HEK293 (cell line): ENCODE data around the gene AP5Z1.

Source experiments
- CTCF ChIA-PET: fragments of 350-600 bp; formaldehyde crosslinking; extraction: SDS; loops from one replicate; lab custom pipeline; 2021; ENCODE audit warnings: antibody characterized with exemption; lab: Yijun Ruan, JAX
- POLR2A ChIA-PET: fragments of 300-600 bp; formaldehyde crosslinking; extraction: SDS; loops from one replicate; lab custom pipeline; 2020; ENCODE audit warnings: antibody characterized with exemption, inconsistent platforms; lab: Yijun Ruan, JAX
- H3K27ac ChIP-seq: fragments of 200-500 bp; sonication (Bioruptor generic); 2 replicates; pipeline ENCODE4 v1.5.1; 2014; ENCODE audit warnings: low read depth, low read length, control low read depth, inconsistent platforms; ENCODE audit errors: extremely low read depth
- H3K36me3 ChIP-seq, 2 experiments: fragments of 200-500 bp in 1 of 2; sonication (Bioruptor generic) in 1 of 2; 1 replicate in 1 of 2; 2 replicates in 1 of 2; pipeline ENCODE4 v1.5.1; 2014 to 2017; ENCODE audit warnings: inconsistent platforms in 2 of 2, low read length in 2 of 2; ENCODE audit not compliant: control insufficient read depth in 2 of 2, insufficient read depth in 1 of 2
- H3K4me1 ChIP-seq: fragments of 200-500 bp; sonication (Bioruptor generic); 2 replicates; pipeline ENCODE4 v1.5.1; 2014; ENCODE audit warnings: mild to moderate bottlenecking, low read length, inconsistent platforms; ENCODE audit not compliant: control insufficient read depth, insufficient read depth
- H3K4me3 ChIP-seq: 2 replicates; pipeline ENCODE4 v1.5.1; 2011; ENCODE audit warnings: low read depth, mild to moderate bottlenecking, control low read depth, low read length, moderate library complexity
- H3K9me3 ChIP-seq: fragments of 200-500 bp; sonication (Bioruptor generic); 2 replicates; pipeline ENCODE4 v1.5.1; 2014; ENCODE audit warnings: low read depth, low read length, inconsistent platforms; ENCODE audit not compliant: control insufficient read depth, insufficient read depth
- KLF8 ChIP-seq: fragments of 450-650 bp; formaldehyde crosslinking; IDR thresholded peaks from 2 replicates; pipeline ENCODE4 v1.5.1; 2016; ENCODE audit warnings: missing biosample characterization, missing genetic modification characterization
- MEIS1 ChIP-seq: sonication (generic); formaldehyde crosslinking; IDR thresholded peaks from 2 replicates; pipeline ENCODE4 v1.8.1; 2022; ENCODE audit warnings: missing genetic modification reagents, mild to moderate bottlenecking, borderline replicate concordance
- OVOL3 ChIP-seq: fragments of 450-650 bp; formaldehyde crosslinking; IDR thresholded peaks from 2 replicates; pipeline ENCODE4 v1.5.1; 2016; ENCODE audit warnings: missing biosample characterization, missing genetic modification characterization
- YY1 ChIP-seq: fragments of 450-650 bp; formaldehyde crosslinking; IDR thresholded peaks from 2 replicates; pipeline ENCODE4 v1.5.1; 2018; ENCODE audit warnings: missing biosample characterization, missing genetic modification characterization
- ZNF10 ChIP-seq: fragments of 450-650 bp; formaldehyde crosslinking; IDR thresholded peaks from 2 replicates; pipeline ENCODE4 v1.5.1; 2017; ENCODE audit warnings: missing biosample characterization, missing genetic modification characterization
- ZNF138 ChIP-seq: fragments of 450-650 bp; formaldehyde crosslinking; IDR thresholded peaks from 2 replicates; pipeline ENCODE4 v1.5.1; 2016; ENCODE audit warnings: missing biosample characterization, missing genetic modification characterization, borderline replicate concordance
- ZNF341 ChIP-seq: fragments of 450-650 bp; formaldehyde crosslinking; IDR thresholded peaks from 2 replicates; pipeline ENCODE4; 2016; ENCODE audit warnings: low read depth, missing biosample characterization, missing genetic modification characterization
- ZNF391 ChIP-seq: fragments of 450-650 bp; formaldehyde crosslinking; IDR thresholded peaks from 2 replicates; pipeline ENCODE4 v1.5.1; 2016; ENCODE audit warnings: low read depth, missing biosample characterization, missing genetic modification characterization, borderline replicate concordance
- ZNF423 ChIP-seq: fragments of 450-650 bp; formaldehyde crosslinking; IDR thresholded peaks from 2 replicates; pipeline ENCODE4 v1.5.1; 2016; ENCODE audit warnings: missing biosample characterization, missing genetic modification characterization
- ZNF473 ChIP-seq: fragments of 450-650 bp; formaldehyde crosslinking; IDR thresholded peaks from 2 replicates; pipeline ENCODE4 v1.5.1; 2017; ENCODE audit warnings: missing biosample characterization, missing genetic modification characterization
- ZNF529 ChIP-seq: fragments of 450-650 bp; formaldehyde crosslinking; IDR thresholded peaks from 2 replicates; pipeline ENCODE4 v1.5.1; 2017; ENCODE audit warnings: missing genetic modification characterization, missing biosample characterization; ENCODE audit not compliant: insufficient replicate concordance
- ZNF544 ChIP-seq: fragments of 450-650 bp; formaldehyde crosslinking; IDR thresholded peaks from 2 replicates; pipeline ENCODE4 v1.5.0; 2017; ENCODE audit warnings: missing biosample characterization, missing genetic modification characterization
- ZNF596 ChIP-seq: fragments of 450-650 bp; IDR thresholded peaks from 2 replicates; pipeline ENCODE4 v1.5.0; 2018; ENCODE audit warnings: missing biosample characterization, mild to moderate bottlenecking, missing genetic modification characterization, moderate library complexity
- ZNF768 ChIP-seq: fragments of 450-650 bp; formaldehyde crosslinking; IDR thresholded peaks from 2 replicates; pipeline ENCODE4 v1.5.1; 2018; ENCODE audit warnings: missing biosample characterization, mild to moderate bottlenecking, missing genetic modification characterization
- ZNF785 ChIP-seq: fragments of 450-650 bp; formaldehyde crosslinking; IDR thresholded peaks from 2 replicates; pipeline ENCODE4 v1.5.1; 2016; ENCODE audit warnings: missing biosample characterization, missing genetic modification characterization
- ZNF830 ChIP-seq: fragments of 450-650 bp; IDR thresholded peaks from 2 replicates; pipeline ENCODE4 v1.5.0; 2018; ENCODE audit warnings: missing biosample characterization, missing genetic modification characterization, low read depth, mild to moderate bottlenecking, moderate library complexity
- TF ChIP-seq, protein P1 (sequence below): fragments of 450-650 bp; formaldehyde crosslinking; IDR thresholded peaks from 2 replicates; pipeline ENCODE4 v1.5.1; 2017; ENCODE audit warnings: missing biosample characterization, missing genetic modification characterization
- TF ChIP-seq, protein P2 (sequence below): fragments of 450-650 bp; formaldehyde crosslinking; IDR thresholded peaks from 2 replicates; pipeline ENCODE4 v1.5.1; 2016; ENCODE audit warnings: missing biosample characterization, missing genetic modification characterization
- TF ChIP-seq, protein P3 (sequence below): fragments of 450-650 bp; formaldehyde crosslinking; conservative IDR thresholded peaks from 2 replicates; pipeline ENCODE4 v1.5.1; 2016; ENCODE audit warnings: low read depth, missing biosample characterization, missing genetic modification characterization
- TF ChIP-seq, protein P4 (sequence below): fragments of 450-650 bp; formaldehyde crosslinking; IDR thresholded peaks from 2 replicates; pipeline ENCODE4 v1.5.1; 2016; ENCODE audit warnings: missing biosample characterization, missing genetic modification characterization, low read depth
- TF ChIP-seq, protein P5 (sequence below): fragments of 450-650 bp; formaldehyde crosslinking; IDR thresholded peaks from 2 replicates; pipeline ENCODE4 v1.5.1; 2016; ENCODE audit warnings: missing biosample characterization, missing genetic modification characterization

AP5Z1 gene

DNA sequence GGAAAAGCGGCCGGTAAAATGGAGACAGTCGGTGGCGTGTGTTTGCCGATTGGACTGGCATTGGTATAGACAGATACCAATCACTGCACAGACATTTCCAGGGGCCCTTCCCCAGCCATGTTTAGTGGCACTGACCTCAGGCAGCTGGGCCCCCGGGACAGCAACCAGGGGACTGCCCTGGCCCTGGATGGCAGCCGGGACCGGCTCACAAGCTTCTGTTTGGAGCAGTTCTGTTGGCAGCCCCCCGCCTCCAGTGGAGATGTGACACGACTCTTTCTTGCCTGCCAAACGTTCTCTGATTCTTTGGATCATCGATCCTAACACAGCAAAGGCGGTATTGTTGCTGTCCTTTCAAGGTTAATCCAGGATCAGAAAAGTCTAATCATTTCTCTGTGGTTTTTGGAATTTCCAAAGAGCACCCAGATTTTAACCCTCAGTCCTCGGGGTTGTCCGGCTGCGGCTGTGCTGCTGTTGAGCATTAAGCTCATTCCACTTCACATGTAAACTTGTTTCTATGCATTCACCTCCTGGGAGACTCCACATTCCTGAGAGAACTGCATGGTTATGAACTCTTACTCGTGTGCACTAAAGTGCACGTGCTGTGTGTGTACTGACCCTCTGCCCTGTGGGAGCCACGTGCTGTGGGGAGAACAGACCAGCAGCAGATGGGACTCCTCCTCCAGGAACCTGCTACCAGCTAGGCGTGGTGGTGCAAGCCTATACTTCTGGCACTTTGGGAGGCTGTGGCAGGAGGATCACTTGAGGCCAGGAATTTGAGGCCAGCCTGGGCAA is 47.3 kb upstream of the AP5Z1 start (continued):
- TF ChIP-seq, protein P1, sequence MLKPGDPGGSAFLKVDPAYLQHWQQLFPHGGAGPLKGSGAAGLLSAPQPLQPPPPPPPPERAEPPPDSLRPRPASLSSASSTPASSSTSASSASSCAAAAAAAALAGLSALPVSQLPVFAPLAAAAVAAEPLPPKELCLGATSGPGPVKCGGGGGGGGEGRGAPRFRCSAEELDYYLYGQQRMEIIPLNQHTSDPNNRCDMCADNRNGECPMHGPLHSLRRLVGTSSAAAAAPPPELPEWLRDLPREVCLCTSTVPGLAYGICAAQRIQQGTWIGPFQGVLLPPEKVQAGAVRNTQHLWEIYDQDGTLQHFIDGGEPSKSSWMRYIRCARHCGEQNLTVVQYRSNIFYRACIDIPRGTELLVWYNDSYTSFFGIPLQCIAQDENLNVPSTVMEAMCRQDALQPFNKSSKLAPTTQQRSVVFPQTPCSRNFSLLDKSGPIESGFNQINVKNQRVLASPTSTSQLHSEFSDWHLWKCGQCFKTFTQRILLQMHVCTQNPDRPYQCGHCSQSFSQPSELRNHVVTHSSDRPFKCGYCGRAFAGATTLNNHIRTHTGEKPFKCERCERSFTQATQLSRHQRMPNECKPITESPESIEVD (tag by site-specific recombination): no peak
- TF ChIP-seq OVOL3 (tag by site-specific recombination): no peak
- TF ChIP-seq, protein P2, sequence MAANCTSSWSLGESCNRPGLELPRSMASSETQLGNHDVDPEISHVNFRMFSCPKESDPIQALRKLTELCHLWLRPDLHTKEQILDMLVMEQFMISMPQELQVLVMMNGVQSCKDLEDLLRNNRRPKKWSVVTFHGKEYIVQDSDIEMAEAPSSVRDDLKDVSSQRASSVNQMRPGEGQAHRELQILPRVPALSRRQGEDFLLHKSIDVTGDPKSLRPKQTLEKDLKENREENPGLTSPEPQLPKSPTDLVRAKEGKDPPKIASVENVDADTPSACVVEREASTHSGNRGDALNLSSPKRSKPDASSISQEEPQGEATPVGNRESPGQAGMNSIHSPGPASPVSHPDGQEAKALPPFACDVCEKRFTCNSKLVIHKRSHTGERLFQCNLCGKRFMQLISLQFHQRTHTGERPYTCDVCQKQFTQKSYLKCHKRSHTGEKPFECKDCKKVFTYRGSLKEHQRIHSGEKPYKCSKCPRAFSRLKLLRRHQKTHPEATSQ: no peak
- TF ChIP-seq, protein P3, sequence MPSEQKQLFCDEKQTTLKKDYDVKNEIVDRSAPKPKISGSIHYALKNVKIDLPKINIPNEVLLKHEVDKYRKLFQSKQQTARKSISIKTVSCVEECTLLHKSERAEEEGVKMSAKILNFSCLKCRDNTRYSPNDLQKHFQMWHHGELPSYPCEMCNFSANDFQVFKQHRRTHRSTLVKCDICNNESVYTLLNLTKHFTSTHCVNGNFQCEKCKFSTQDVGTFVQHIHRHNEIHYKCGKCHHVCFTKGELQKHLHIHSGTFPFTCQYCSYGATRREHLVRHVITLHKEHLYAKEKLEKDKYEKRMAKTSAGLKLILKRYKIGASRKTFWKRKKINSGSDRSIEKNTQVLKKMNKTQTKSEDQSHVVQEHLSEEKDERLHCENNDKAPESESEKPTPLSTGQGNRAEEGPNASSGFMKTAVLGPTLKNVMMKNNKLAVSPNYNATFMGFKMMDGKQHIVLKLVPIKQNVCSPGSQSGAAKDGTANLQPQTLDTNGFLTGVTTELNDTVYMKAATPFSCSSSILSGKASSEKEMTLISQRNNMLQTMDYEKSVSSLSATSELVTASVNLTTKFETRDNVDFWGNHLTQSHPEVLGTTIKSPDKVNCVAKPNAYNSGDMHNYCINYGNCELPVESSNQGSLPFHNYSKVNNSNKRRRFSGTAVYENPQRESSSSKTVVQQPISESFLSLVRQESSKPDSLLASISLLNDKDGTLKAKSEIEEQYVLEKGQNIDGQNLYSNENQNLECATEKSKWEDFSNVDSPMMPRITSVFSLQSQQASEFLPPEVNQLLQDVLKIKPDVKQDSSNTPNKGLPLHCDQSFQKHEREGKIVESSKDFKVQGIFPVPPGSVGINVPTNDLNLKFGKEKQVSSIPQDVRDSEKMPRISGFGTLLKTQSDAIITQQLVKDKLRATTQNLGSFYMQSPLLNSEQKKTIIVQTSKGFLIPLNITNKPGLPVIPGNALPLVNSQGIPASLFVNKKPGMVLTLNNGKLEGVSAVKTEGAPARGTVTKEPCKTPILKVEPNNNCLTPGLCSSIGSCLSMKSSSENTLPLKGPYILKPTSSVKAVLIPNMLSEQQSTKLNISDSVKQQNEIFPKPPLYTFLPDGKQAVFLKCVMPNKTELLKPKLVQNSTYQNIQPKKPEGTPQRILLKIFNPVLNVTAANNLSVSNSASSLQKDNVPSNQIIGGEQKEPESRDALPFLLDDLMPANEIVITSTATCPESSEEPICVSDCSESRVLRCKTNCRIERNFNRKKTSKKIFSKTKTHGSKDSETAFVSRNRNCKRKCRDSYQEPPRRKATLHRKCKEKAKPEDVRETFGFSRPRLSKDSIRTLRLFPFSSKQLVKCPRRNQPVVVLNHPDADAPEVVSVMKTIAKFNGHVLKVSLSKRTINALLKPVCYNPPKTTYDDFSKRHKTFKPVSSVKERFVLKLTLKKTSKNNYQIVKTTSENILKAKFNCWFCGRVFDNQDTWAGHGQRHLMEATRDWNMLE (tag by site-specific recombination): no peak
- no peak for TF ChIP-seq ZNF785 (tag by site-specific recombination)
- no peak for TF ChIP-seq ZNF473 (tag by site-specific recombination)
- no peak for TF ChIP-seq ZNF544 (tag by site-specific recombination)
- TF ChIP-seq ZNF423 (tag by site-specific recombination): no peak
- TF ChIP-seq, all 188 proteins: peak for 0

DNA sequence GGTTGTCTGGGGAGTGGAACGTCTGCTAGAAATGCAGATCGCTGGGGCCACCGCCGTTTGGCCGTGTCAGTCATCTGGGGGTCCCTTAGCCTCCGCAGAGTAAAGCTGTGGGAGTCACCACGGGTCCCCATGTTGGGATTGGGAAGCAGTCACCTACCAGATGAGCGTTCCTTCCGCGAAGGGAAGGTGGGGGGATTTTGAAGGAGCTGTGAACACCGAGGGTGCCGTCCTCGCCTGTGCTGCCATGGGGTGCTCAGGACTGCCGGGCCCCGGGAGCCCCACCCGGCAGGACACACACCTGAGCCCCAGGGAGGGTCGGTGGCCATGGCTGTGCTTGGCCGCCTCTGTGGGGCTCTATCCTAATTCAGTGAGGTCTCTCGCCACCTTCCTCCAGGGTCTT is 46.2 kb upstream of the AP5Z1 start:
- no peak for TF ChIP-seq ZNF596
- TF ChIP-seq ZNF10 (tag by site-specific recombination): no peak
- TF ChIP-seq ZNF138: no peak
- TF ChIP-seq YY1 (tag by site-specific recombination): no peak
- TF ChIP-seq KLF8 (tag by site-specific recombination): no peak
- no peak for TF ChIP-seq ZNF529 (tag by site-specific recombination)
- no peak for TF ChIP-seq MEIS1 (CRISPR knock-in tag)
- TF ChIP-seq ZNF341 (tag by site-specific recombination): no peak
- TF ChIP-seq ZNF830 (tag by site-specific recombination): no peak
- no peak for TF ChIP-seq ZNF768 (tag by site-specific recombination)
- TF ChIP-seq, protein P4, sequence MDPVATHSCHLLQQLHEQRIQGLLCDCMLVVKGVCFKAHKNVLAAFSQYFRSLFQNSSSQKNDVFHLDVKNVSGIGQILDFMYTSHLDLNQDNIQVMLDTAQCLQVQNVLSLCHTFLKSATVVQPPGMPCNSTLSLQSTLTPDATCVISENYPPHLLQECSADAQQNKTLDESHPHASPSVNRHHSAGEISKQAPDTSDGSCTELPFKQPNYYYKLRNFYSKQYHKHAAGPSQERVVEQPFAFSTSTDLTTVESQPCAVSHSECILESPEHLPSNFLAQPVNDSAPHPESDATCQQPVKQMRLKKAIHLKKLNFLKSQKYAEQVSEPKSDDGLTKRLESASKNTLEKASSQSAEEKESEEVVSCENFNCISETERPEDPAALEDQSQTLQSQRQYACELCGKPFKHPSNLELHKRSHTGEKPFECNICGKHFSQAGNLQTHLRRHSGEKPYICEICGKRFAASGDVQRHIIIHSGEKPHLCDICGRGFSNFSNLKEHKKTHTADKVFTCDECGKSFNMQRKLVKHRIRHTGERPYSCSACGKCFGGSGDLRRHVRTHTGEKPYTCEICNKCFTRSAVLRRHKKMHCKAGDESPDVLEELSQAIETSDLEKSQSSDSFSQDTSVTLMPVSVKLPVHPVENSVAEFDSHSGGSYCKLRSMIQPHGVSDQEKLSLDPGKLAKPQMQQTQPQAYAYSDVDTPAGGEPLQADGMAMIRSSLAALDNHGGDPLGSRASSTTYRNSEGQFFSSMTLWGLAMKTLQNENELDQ (tag by site-specific recombination): no peak
- TF ChIP-seq, protein P5, sequence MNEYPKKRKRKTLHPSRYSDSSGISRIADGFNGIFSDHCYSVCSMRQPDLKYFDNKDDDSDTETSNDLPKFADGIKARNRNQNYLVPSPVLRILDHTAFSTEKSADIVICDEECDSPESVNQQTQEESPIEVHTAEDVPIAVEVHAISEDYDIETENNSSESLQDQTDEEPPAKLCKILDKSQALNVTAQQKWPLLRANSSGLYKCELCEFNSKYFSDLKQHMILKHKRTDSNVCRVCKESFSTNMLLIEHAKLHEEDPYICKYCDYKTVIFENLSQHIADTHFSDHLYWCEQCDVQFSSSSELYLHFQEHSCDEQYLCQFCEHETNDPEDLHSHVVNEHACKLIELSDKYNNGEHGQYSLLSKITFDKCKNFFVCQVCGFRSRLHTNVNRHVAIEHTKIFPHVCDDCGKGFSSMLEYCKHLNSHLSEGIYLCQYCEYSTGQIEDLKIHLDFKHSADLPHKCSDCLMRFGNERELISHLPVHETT: no peak
- TF ChIP-seq ZNF391 (tag by site-specific recombination): no peak
- no peaks in the 10 kb centered on the region for H3K9me3 ChIP-seq
- POLR2A ChIA-PET: no interaction called here
- no peak overlapping the region for H3K27ac ChIP-seq
- peaks cover 0 to 4% of the 10 kb centered on the region in 2 experiments; a peak in 2 of 3 replicates for H3K36me3 ChIP-seq
- H3K4me3 ChIP-seq: no peak overlapping the region
- peaks cover 4% of the 10 kb centered on the region; the same call in 1 of the 2 replicates for H3K4me1 ChIP-seq
- CTCF ChIA-PET: interaction anchor here (1.6 kb wide), 1 partner anchor 16 kb away, joined by 3 read pairs; no protein-coding TSS in a partner anchor
